GM19452 (cell line): ENCODE data around the gene SRPRA.

Experiments used
- ATAC-seq: cut with Tn5 transposase; IDR thresholded peaks from one replicate; pipeline ENCODE4 v1.9.1; 2021; ENCODE audit not compliant: unreplicated experiment

The SRPRA gene

GRCh38 chr11:126231725-126232459 lies 36.8 kb downstream of the SRPRA start:
- ATAC-seq: no peak

- no peak for ATAC-seq
Measured at GRCh38 chr11:126229858-126230540, 38.7 kb downstream of the SRPRA start.

DNA sequence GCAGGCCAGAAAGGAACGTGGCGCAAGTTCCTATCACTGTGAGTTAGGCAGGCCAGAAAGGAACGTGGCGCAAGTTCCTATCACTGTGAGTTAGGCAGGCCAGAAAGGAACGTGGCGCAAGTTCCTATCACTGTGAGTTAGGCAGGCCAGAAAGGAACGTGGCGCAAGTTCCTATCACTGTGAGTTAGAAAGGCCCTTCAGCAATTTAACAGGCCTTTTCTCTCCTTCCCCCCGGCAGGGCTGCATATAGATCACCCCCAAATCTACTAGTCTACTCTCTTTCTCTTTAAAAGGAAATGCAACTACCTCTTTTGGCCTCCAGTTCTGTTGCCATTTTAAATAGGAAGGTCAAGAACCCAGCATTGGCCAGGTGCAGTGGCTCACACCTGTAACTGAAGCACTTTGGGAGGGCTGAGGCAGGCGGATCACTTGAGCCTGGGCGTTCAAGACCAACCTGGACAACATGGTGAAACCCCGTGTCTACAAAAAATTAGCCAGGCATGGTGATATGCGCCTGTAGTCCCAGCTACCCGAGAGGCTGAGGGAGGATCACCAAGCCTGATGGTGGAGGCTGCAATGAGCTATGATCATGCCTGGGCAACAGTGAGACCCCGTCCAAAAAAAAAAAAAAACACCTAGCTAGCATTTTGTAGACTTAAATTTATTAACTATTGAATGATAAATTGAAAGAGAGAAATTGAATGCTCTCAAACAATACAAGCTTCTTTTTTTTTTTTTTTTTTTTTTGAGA lies 42.2 kb downstream of the SRPRA start:
- no peak for ATAC-seq

DNA sequence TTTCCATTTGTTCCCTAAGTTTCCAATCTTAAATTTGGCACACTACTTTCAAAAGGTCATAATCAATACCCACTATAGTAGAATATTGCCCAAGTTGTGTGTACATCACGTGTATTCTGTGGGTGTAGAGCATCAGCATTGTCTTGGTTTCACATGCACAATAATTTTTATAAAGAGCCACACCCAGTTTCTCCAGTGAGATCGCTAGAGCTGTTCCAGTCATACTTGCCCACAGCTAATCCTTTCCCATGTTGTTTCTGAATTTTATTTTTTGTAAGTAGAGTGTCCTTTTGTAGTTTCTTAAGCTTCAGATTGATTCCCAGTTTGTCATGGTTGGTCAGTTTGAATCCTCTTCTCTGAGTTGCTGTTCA lies 43.4 kb downstream of the SRPRA start:
- no peak for ATAC-seq

DNA sequence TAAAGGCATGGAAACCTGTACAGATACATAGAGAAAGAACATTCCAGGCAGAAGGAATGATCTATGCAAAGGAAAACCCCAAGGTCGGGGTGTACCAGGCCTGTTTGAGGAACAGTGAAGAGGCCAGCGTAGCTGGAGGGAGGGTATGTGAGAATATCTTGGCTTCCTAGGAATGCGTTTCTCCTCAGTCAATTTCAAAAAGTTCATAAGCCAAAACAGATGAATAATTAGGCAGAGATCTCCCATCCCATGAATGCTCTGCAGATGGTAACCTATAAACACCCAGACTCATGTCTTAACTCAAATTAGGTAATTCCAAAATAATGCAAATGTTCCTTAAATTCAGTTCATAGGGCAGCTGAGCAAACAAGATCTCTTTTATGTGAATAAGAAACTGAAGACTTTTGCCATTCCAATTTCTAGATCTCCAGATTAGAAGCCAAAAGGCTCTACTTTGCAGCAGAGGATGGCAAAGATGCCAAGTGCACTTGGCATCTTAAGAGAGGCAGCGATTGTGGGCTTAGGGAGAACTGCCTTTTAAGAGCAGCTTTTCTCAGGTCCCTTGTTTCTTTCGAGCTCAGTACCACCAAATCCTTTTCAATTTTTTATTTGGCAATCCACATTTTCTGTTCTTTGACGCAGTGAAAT lies 43.9 kb downstream of the SRPRA start:
- ATAC-seq: no peak

DNA sequence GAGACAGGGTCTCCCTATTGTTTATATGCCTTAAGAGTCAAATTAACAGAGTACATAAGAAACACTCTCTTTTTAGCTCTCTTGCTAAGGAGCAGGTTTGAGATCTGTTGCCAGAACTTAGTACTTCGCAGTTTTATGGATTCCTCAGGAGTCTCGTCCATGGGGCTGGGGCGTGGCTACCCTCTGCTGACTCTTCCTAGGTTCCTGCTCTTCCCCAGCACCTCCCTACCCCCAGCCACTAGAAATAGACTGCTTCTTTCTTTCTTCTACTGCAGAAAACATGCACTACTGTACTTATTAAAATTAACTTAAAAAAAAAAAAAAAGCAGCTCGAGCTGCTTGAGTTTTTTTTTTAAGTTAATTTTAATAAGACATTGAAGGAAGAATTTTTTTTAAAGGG lies 49.1 kb downstream of the SRPRA start:
- no peak for ATAC-seq

DNA sequence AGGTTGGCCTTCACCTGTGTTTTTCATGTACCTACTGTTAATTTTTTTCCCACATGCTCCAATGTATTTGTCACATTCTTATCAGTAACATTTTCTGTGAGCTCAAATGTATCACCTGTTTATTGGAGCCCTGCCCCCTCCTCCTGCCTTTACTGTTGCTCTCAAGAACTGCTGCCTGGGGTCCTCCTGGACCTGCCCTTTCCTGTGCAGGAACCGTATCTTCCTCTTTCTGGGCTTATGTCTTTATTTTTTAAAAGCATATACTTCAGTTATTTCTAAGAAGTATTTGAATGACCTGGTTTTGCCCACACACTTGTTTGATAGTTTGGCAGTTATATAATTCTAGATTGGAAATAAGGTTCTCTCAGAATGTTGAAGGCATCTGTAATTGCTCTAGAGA lies 51.2 kb downstream of the SRPRA start:
- no peak for ATAC-seq

DNA sequence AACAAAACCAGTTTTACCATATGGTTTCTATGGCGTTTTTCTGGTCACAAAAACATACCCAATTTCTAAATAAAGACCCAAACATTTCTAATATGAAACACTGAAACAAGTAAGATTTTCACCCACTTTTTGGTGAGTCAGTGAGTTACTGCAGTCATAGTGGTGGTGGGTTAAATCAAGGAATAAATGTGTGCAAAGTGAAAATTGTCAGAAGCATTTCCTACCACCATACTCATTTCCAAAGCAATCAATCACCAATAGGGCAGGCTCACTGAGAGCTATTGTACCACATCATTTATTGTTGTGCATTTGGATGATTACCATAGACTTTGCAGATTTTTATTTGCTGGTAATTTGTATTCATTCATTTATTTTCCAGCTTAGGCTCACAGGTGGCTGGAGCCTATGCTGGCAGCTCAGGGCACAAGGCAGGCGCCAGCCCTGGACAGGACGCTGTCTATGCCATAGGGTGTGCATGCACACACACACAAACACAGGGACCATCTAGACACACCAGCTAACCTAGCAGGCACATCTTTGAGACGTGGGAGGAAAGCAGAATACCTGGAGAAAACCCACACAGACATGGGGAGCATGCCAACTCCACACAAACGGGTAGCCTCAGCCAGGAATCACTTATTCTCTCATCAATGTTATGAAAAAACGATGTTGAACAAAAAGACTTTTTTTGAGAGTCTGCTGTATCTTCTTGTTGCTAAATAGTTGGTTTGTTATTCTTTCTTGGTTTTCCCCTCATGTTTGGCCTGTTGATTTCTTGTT lies 52.0 kb downstream of the SRPRA start:
- ATAC-seq: no peak

GRCh38 chr11:126214841-126215240 lies 53.9 kb downstream of the SRPRA start:
- ATAC-seq: no peak

GRCh38 chr11:126214441-126214840 lies 54.3 kb downstream of the SRPRA start:
- ATAC-seq: no peak
